Body of pancreas (tissue), 4 donors: ENCODE data around the gene TENM3. TPM values are rescaled to one million over a fixed set of nuclear protein-coding genes. Genes with fewer than 3 reads are reported as not detected.

Experiments used
- ATAC-seq: fragments of 150-250 bp; one replicate; pipeline ENCODE4 v1.9.1; 2016
- DNase-seq, 4 donors: peaks; one replicate each; pipeline ENCODE4 v3.0.0-alpha.2; 2019
- H3K27ac ChIP-seq, 4 donors: fragments of 200-600 bp; sonication (generic); 1 replicate in 3 of 4; 2 replicates in 1 of 4; pipeline versions ENCODE4 v1.5.1 to v1.6.1; 2016 to 2019; ENCODE audit warnings: mild to moderate bottlenecking in 1 of 4, mixed read lengths in 1 of 4, moderate library complexity in 1 of 4
- H3K27me3 ChIP-seq, 2 donors: fragments of 200-600 bp; sonication (generic); one replicate each; pipeline ENCODE4 v1.6.0; 2016; ENCODE audit warnings: mild to moderate bottlenecking in 1 of 2
- H3K36me3 ChIP-seq, 2 donors: fragments of 200-600 bp; sonication (generic); replicated peaks in 1 of 2; 2 replicates each; pipeline ENCODE4 v1.5.1; 2016; ENCODE audit warnings: low read depth in 2 of 2; ENCODE audit not compliant: insufficient read depth in 1 of 2
- H3K4me1 ChIP-seq: fragments of 200-600 bp; sonication (generic); one replicate; pipeline ENCODE4 v1.6.0; 2016
- H3K4me3 ChIP-seq, 2 donors: fragments of 200-600 bp; sonication (generic); 1 replicate in 1 of 2; 2 replicates in 1 of 2; pipeline ENCODE4 v1.5.1; 2016 to 2019
- H3K9me3 ChIP-seq, 3 donors: fragments of 200-600 bp; sonication (generic); 1 replicate in 2 of 3; 2 replicates in 1 of 3; pipeline ENCODE4 v1.5.1; 2016
- CTCF ChIP-seq, 7 experiments: fragments of 450-650 bp in 4 of 7; fragments of 200-600 bp in 3 of 7; sonication (generic) in 3 of 7; IDR thresholded peaks; one replicate each; pipeline ENCODE4 v1.5.1; 2016 to 2019; ENCODE audit warnings: antibody characterized with exemption in 7 of 7
- POLR2A ChIP-seq, 3 donors: fragments of 450-650 bp; IDR thresholded peaks; one replicate each; pipeline ENCODE4 v1.6.1; 2016; ENCODE audit warnings: antibody characterized with exemption in 3 of 3, mild to moderate bottlenecking in 2 of 3
- WGBS, 2 donors: methylation state at CpG; one replicate each; pipeline ENCODE4 v1.1.5; 2017; 5-methylcytosine and 5-hydroxymethylcytosine counted together
- intact Hi-C: fragments of 100-400 bp; cut with DNase I; formaldehyde crosslinking; loops from one replicate; pipeline ENCODE4 v1.15.1; 2023
- total RNA-seq, 2 donors: library from RNA; depleted of rRNA; stranded (reverse); fragments of >200 nt; gene quantifications; one replicate each; pipeline ENCODE4 v1.1.0, GENCODE V29; 2016

TENM3 gene
- total RNA-seq, 2 donors from 2014 or later, result 2.3 to 9.6 TPM

DNA sequence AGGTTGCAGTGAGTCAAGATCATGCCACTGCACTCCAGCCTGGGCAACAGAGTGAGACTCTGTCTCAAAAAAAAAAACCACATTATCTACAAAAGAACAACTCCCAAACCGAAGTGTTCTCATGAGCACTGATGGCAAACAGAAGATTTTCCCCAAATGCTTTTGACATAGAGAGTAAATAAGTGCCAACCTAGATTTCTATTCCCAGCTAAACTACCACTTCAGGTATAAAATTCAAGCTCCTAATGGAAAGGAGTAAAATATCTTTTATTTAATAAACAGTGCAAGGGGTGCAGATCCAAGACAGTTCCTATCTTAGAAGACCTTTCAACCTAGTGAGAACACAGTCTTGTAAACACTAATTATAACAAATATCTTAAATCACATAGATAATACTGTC is 170.3 kb downstream of the TENM3 start:
- H3K36me3 ChIP-seq, result no peaks in the 10 kb centered on the region
- intact Hi-C loops, result no loop called here
- H3K27ac ChIP-seq, result no peak overlapping the region
- H3K4me3 ChIP-seq, result no peak overlapping the region
- DNase-seq (no peak), ATAC-seq (no peak)
- H3K27me3 ChIP-seq, result no peaks in the 10 kb centered on the region
- TF ChIP-seq CTCF (IDR thresholded peaks at IDR 0.05) (no peak), POLR2A (IDR thresholded peaks at IDR 0.05) (no peak)
- no peaks in the 10 kb centered on the region for H3K9me3 ChIP-seq
- no peaks in the 10 kb centered on the region for H3K4me1 ChIP-seq
- 71 to 84% methylated on average over 1 of the region's 1 CpG for WGBS, 2 donors

DNA sequence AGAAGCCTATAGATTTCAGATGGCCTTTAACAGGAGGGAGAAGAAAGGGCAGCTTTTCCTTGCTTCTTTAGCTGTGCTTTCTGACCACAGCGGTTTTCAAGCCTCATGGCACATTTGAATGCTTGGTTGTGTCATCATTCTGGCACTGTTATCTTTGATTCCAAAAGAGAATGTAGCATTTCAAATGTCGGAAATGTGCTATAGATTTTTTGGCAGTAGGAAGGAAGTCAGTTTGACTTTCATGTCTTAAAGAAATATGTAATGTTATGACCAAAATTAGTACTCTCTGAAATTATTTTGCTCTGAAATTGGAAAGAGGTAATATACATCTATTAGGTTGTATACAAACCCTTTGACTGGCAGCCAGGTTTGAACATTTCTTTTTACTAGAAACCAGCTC is 171.9 kb downstream of the TENM3 start:
- TF ChIP-seq POLR2A (IDR thresholded peaks at IDR 0.05), result no peak
- TF ChIP-seq CTCF (IDR thresholded peaks at IDR 0.05), result no peak
- no peak for DNase-seq
- Histone ChIP-seq H3K27me3 (no peaks in the 10 kb centered on the region), H3K4me1 (no peaks in the 10 kb centered on the region), H3K36me3 (no peaks in the 10 kb centered on the region), H3K9me3 (no peaks in the 10 kb centered on the region), H3K4me3 (no peak overlapping the region), H3K27ac (no peak overlapping the region)
- intact Hi-C loops, result no loop called here
- ATAC-seq, result no peak
- 50 to 66% methylated on average over 2 of the region's 2 CpGs for WGBS, 2 donors

DNA sequence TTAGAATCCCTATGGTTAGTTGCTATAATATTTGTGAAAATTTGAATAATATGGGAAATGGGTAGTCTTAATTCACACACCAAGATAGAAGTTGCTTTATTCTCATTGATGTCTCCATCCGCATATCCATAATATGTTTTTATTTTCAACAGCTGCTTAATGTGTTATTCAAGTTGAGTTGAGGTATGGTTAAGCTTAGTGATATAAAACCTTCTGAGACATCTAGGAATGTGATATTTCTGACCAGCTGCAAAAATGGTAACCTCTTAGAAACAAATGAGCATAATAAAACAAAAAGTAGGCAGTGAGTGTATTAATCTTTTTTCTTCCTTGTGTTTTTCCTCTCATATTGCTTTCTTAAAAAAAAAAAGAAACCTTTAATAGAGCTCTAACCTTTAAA is 172.9 kb downstream of the TENM3 start:
- no peak for TF ChIP-seq CTCF (IDR thresholded peaks at IDR 0.05)
- TF ChIP-seq POLR2A (IDR thresholded peaks at IDR 0.05), result no peak
- Histone ChIP-seq H3K4me3 (no peak overlapping the region), H3K27ac (no peak overlapping the region), H3K36me3 (no peaks in the 10 kb centered on the region), H3K27me3 (no peaks in the 10 kb centered on the region), H3K9me3 (no peaks in the 10 kb centered on the region), H3K4me1 (no peaks in the 10 kb centered on the region)
- intact Hi-C loops, result no loop called here
- ATAC-seq, result no peak
- 95 to 96% methylated on average over 1 of the region's 1 CpG for WGBS, 2 donors
- no peak for DNase-seq

- ATAC-seq, result no peak
- no peaks in the 10 kb centered on the region for H3K36me3 ChIP-seq
- WGBS, 2 donors, result 64 to 69% methylated on average over 9 of the region's 9 CpGs
- no peaks in the 10 kb centered on the region for H3K27me3 ChIP-seq
- no peak overlapping the region for H3K4me3 ChIP-seq
- H3K27ac ChIP-seq, result no peak overlapping the region
- intact Hi-C loops, result no loop called here
- no peaks in the 10 kb centered on the region for H3K9me3 ChIP-seq
- no peaks in the 10 kb centered on the region for H3K4me1 ChIP-seq
- no peak for TF ChIP-seq CTCF (IDR thresholded peaks at IDR 0.05)
- TF ChIP-seq POLR2A (IDR thresholded peaks at IDR 0.05), result no peak
- no peak for DNase-seq
Measured at GRCh38 chr4:182418054-182418734, 175.0 kb downstream of the TENM3 start.

DNA sequence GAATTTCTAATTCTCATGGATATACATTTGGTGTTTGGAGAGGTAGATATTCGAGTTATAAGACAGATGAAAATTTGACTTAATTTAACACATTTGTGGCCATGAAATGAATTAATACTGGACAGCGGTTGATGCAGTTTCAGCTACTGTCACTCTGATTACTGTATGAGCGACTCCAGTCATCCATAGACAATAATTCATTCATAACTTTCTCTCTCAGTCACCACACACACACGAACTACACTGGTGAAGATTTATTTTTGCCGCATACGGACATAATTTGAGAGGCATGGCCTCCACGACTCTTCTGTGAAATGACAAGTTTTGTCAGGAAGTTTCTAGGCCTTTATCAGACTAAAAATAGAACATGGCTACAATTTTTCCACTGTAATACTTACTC is 177.0 kb downstream of the TENM3 start:
- H3K27ac ChIP-seq, result no peak overlapping the region
- intact Hi-C loops, result no loop called here
- H3K9me3 ChIP-seq, result no peaks in the 10 kb centered on the region
- 76% methylated on average over 7 of the region's 7 CpGs for WGBS, 2 donors
- no peaks in the 10 kb centered on the region for H3K4me1 ChIP-seq
- TF ChIP-seq CTCF (IDR thresholded peaks at IDR 0.05), result no peak
- TF ChIP-seq POLR2A (IDR thresholded peaks at IDR 0.05), result no peak
- H3K36me3 ChIP-seq, result no peaks in the 10 kb centered on the region
- H3K27me3 ChIP-seq, result no peaks in the 10 kb centered on the region
- ATAC-seq (no peak), DNase-seq (no peak)
- H3K4me3 ChIP-seq, result no peak overlapping the region
